Lower leg skin (tissue), 4 donors: ENCODE measurements around the gene TRANK1. TPM values are rescaled to one million over a fixed set of nuclear protein-coding genes. Genes with fewer than 3 reads are reported as not detected.

Source experiments
- DNase-seq, 2 donors: peaks; one replicate each; pipeline ENCODE4 v3.0.0-alpha.2; 2019; ENCODE audit warnings: low spot score in 2 of 2
- H3K4me3 ChIP-seq: fragments of 200-600 bp; sonication (generic); 2 replicates; pipeline ENCODE4 v1.5.1; 2017; ENCODE audit warnings: mild to moderate bottlenecking, low read depth; ENCODE audit not compliant: poor library complexity, severe bottlenecking
- CTCF ChIP-seq, 3 donors: fragments of 450-650 bp; IDR thresholded peaks; one replicate each; pipeline ENCODE4 v1.5.1; 2016; ENCODE audit warnings: antibody characterized with exemption in 3 of 3, mild to moderate bottlenecking in 3 of 3, moderate library complexity in 2 of 3
- POLR2A ChIP-seq, 2 donors: fragments of 450-650 bp; IDR thresholded peaks; one replicate each; pipeline ENCODE4 v1.6.1; 2016 to 2017; ENCODE audit warnings: antibody characterized with exemption in 2 of 2, mild to moderate bottlenecking in 1 of 2, moderate library complexity in 1 of 2
- WGBS, 2 donors: methylation state at CpG; one replicate each; pipeline ENCODE4 v1.1.5; 2018; 5-methylcytosine and 5-hydroxymethylcytosine counted together
- intact Hi-C: fragments of 100-400 bp; cut with DNase I; formaldehyde crosslinking; loops from one replicate; pipeline ENCODE4 v1.15.0; 2023; ENCODE audit warnings: low total_unique reads
- total RNA-seq, 4 donors: library from RNA; depleted of rRNA; stranded (reverse); fragments of >200 nt; gene quantifications; one replicate each; pipeline ENCODE4 v1.1.0, GENCODE V29; 2016

The TRANK1 gene
- total RNA-seq, 4 donors from 2014 or later = 2.6 to 5.1 (median 3.3) TPM

GRCh38 chr3:36795622-36796021 is 149.2 kb downstream of the TRANK1 start:
- WGBS, 2 donors = 81 to 90% methylated on average over 1 of the region's 1 CpG
- H3K4me3 ChIP-seq = no peak overlapping the region
- intact Hi-C loops = no loop called here
- TF ChIP-seq POLR2A (IDR thresholded peaks at IDR 0.05) (no peak), CTCF (IDR thresholded peaks at IDR 0.05) (no peak)
- no peak for DNase-seq

DNA sequence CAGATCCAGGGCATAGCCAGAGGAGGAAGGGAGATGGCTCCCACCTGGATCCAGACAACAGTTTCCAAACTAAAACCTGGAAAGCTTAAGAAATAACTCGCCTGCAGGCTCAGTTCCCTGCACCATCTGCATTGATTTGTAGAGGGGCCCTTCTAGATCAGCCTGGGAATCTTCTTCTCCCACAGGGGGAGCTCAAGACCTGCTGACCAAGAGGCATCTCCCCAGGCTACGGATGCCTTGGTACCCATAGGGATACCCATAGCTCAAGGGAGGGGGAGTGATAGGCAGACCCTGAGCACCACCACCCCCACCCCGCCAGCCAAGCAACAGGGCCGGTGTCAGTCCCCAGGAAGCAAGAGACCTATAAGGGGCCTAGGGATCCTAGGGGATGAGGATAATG is 152.5 kb downstream of the TRANK1 start:
- no peak for TF ChIP-seq POLR2A (IDR thresholded peaks at IDR 0.05)
- TF ChIP-seq CTCF (IDR thresholded peaks at IDR 0.05) = no peak

GRCh38 chr3:36790765-36791164 is 154.1 kb downstream of the TRANK1 start:
- intact Hi-C loops = no loop called here
- WGBS, 2 donors = 54 to 62% methylated on average over 5 to 6 of the region's 6 CpGs
- TF ChIP-seq POLR2A (IDR thresholded peaks at IDR 0.05) (no peak), CTCF (IDR thresholded peaks at IDR 0.05) (no peak)
- no peak for DNase-seq
- no peak overlapping the region for H3K4me3 ChIP-seq

More for the DNA sequence above, 152.5 kb downstream of the TRANK1 start:
- 66 to 68% methylated on average over 4 of the region's 4 CpGs for WGBS, 2 donors
- intact Hi-C loops = no loop called here
- DNase-seq = no peak
- H3K4me3 ChIP-seq = no peak overlapping the region

DNA sequence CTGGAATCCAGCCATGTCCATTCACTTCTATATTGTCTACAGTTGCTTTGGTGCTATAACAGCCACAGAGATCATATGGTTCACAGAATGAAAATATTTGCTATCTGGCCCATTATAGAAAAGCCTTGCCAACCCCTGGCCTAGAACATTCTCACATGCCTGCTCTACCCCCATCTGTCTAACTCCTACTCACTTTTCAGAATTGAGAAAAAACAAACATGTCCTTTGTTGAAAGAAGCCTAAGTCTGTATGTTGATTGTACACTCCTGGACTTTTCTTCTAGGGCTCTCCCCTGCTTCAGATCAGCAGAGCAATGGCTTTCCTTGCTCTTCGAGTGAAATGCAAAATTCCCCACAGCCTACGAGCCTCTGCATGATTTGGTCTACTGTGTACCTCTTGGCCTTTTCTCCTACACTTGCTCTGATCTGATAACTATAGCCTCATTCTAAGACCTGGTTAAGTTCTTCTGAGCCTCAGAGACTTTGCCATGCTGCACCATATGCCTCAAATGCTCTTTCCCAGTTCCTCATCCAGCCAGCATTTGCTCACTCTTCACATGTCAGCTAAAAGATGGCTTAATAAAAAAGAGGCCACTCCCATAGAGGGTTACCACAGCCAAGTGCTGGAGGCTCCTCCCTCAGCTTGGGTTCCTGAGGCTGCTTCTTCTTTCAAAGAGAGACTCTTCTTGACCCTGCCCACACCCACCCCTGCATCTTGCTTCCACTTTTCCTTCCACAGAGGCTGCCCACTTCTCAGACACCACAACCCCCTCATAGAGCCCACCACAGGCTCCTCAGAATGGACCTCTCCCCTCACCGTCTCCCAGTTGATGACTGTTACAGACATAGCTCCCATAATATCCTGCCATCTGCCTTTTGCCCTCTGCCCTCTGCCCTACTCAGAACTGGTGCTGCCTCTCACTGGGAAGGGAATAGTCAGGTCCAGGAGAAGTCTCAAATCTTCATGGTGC is 157.6 kb downstream of the TRANK1 start:
- TF ChIP-seq POLR2A (IDR thresholded peaks at IDR 0.05) (no peak), CTCF (IDR thresholded peaks at IDR 0.05) (no peak)
- DNase-seq = peak in 1 of 2 donors; percentile 25
- 58 to 67% methylated on average over 3 of the region's 3 CpGs for WGBS, 2 donors
- no peak overlapping the region for H3K4me3 ChIP-seq
- intact Hi-C loops = no loop called here

DNA sequence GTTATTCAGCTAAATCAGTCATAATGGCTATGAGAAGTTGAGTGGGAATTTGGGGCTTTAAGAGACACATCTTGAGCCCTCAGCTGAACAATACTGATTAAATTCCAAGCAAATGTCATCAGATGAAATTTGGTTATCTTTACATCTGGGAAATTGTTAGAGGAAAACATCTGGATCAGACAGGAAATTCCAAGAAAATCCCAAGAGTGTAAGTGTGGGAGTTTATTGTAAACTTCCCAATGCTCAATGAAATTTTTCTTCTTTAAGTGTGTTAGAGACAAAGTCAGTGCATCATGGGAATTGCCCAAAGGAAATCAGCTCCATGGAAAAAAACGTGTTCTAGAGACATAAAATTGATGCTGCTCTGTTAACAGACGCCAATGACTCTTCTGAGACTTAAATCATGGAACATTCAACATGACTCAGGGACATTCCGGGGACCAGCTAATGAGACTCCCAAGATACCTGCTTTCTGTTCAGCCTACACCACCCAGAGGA is 160.7 kb downstream of the TRANK1 start:
- DNase-seq = no peak

More for the DNA sequence above, 160.7 kb downstream of the TRANK1 start:
- no peak for TF ChIP-seq CTCF (IDR thresholded peaks at IDR 0.05)
- TF ChIP-seq POLR2A (IDR thresholded peaks at IDR 0.05) = no peak
- 29 to 31% methylated on average over 3 of the region's 3 CpGs for WGBS, 2 donors
- no peak overlapping the region for H3K4me3 ChIP-seq
- intact Hi-C loops = no loop called here
